Progenitor cell of endocrine pancreas (in vitro differentiated cells): ENCODE results near the gene LRRC75B. TPM values are rescaled to one million over a fixed set of nuclear protein-coding genes. Genes with fewer than 3 reads are reported as not detected.

Experiments used
- DNase-seq: peaks from one replicate; pipeline ENCODE4 v3.0.0; 2021; ENCODE audit warnings: low spot score; ENCODE audit not compliant: unreplicated experiment
- H3K27ac Mint-ChIP-seq: 2 replicates; pipeline ENCODE4 v1.8.0; 2021; ENCODE audit warnings: mild to moderate bottlenecking, moderate library complexity, mixed read lengths
- H3K27me3 Mint-ChIP-seq: 2 replicates; pipeline ENCODE4 v1.8.0; 2021; ENCODE audit warnings: mixed read lengths
- H3K36me3 Mint-ChIP-seq: 2 replicates; pipeline ENCODE4 v1.8.0; 2022; ENCODE audit warnings: mixed read lengths; ENCODE audit not compliant: insufficient read depth
- H3K4me1 Mint-ChIP-seq: 2 replicates; pipeline ENCODE4 v1.8.0; 2021; ENCODE audit warnings: low read depth, mixed read lengths
- H3K4me3 Mint-ChIP-seq: 2 replicates; pipeline ENCODE4 v1.8.0; 2021; ENCODE audit warnings: low read depth, mild to moderate bottlenecking, moderate library complexity, mixed read lengths
- H3K9me3 Mint-ChIP-seq: 2 replicates; pipeline ENCODE4 v1.8.0; 2021; ENCODE audit warnings: low read depth, mixed read lengths
- CTCF ChIP-seq: fragments of 200-600 bp; sonication (generic); IDR thresholded peaks from one replicate; pipeline ENCODE4 v1.5.0; 2021; ENCODE audit warnings: antibody characterized with exemption, mild to moderate bottlenecking; ENCODE audit not compliant: unreplicated experiment
- total RNA-seq: library from RNA; stranded (reverse); gene quantifications from 2 replicates; pipeline ENCODE4 v1.2.1, GENCODE V29; 2021

LRRC75B gene
- total RNA-seq, 1 donor from 2014 or later, result 24.6 TPM

GRCh38 chr22:24541681-24542515 is 51.0 kb downstream of the LRRC75B start:
- Mint-ChIP-seq H3K27me3 (no peaks in the 10 kb centered on the region), H3K4me3 (no peak overlapping the region), H3K9me3 (no peaks in the 10 kb centered on the region), H3K4me1 (no peaks in the 10 kb centered on the region), H3K27ac (no peak overlapping the region), H3K36me3 (peaks cover 10% of the 10 kb centered on the region)
- DNase-seq, result no peak
- TF ChIP-seq CTCF, result no peak

GRCh38 chr22:24540470-24540869 is 52.4 kb downstream of the LRRC75B start:
- no peak for DNase-seq
- Mint-ChIP-seq H3K9me3 (no peaks in the 10 kb centered on the region), H3K27ac (no peak overlapping the region), H3K27me3 (no peaks in the 10 kb centered on the region), H3K4me3 (no peak overlapping the region), H3K4me1 (no peaks in the 10 kb centered on the region), H3K36me3 (peaks cover 5% of the 10 kb centered on the region)
- TF ChIP-seq CTCF, result no peak

- no peaks in the 10 kb centered on the region for H3K27me3 Mint-ChIP-seq
- DNase-seq, result no peak
- H3K36me3 Mint-ChIP-seq, result peaks cover 3% of the 10 kb centered on the region
- H3K27ac Mint-ChIP-seq, result no peak overlapping the region
- no peaks in the 10 kb centered on the region for H3K9me3 Mint-ChIP-seq
- H3K4me3 Mint-ChIP-seq, result no peak overlapping the region
- no peak for TF ChIP-seq CTCF
- no peaks in the 10 kb centered on the region for H3K4me1 Mint-ChIP-seq
Measured at GRCh38 chr22:24536089-24536488, 56.8 kb downstream of the LRRC75B start.

Other genes with a start within 250 kb of the LRRC75B start
- 5.2 and 6.4 TPM in 2 replicates for gene ADORA2A, start 165.5 kb downstream of the LRRC75B start, total RNA-seq
- 0.50 and 0.75 TPM in 2 replicates for gene UPB1, start 97.7 kb downstream of the LRRC75B start, total RNA-seq
- 62.0 and 67.5 TPM in 2 replicates for gene GUCD1, start 37.9 kb downstream of the LRRC75B start, total RNA-seq
- 124 and 125 TPM in 2 replicates for gene SNRPD3, start 37.1 kb downstream of the LRRC75B start, total RNA-seq
- gene GGT1, start 10.1 kb upstream of the LRRC75B start, total RNA-seq, result 16.9 and 17.1 TPM in 2 replicates
- gene PIWIL3, start 181.6 kb upstream of the LRRC75B start, total RNA-seq, result not detected in 2 replicates
- 3.6 and 3.9 TPM in 2 replicates for gene SGSM1, start 213.1 kb upstream of the LRRC75B start, total RNA-seq